ENCODE results near the gene ZC2HC1C. TPM values are rescaled to one million over a fixed set of nuclear protein-coding genes. Genes with fewer than 3 reads are reported as not detected.

Gene ZC2HC1C
- total and polyA plus RNA-seq, 2 experiments from 2014 or later, result 0.90 to 2.8 TPM

DNA sequence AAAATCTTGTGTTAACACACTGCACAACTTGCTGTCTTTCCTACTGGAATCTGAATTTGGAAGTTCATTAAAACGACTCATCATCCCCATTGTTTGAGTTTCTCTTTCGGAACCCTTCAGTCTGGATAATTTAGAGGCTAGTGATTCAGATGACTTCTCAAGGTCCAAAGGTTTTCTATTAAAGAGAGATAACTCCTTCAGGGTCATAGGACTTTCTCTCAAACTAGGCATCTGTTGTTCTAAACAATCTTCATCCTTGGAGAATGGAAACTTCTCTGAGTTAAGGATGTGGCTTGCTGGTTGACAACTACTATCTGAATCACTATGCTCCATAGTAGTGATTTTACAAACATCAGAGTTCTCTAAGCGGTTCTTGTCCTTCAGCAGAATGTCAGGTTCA, 22.5 kb upstream of the ZC2HC1C start:
- Histone ChIP-seq H2AFZ (no peak overlapping the region), H3K36me3 (ENCODE audit: insufficient read depth) (no peaks in the 10 kb centered on the region), H3K27ac (ENCODE audit: low read depth) (no peak overlapping the region), H3K4me1 (ENCODE audit: insufficient read depth) (no peaks in the 10 kb centered on the region), H3K4me3 (no peak overlapping the region), H4K20me1 (replicated peaks; ENCODE audit: insufficient read depth) (0 out of 2 replicates have a peak, but pooled peaks cover 6% of the 10 kb centered on the region), H3K79me2 (replicated peaks; ENCODE audit: insufficient read depth) (0 out of 2 replicates have a peak, but pooled peaks cover 6% of the 10 kb centered on the region), H3K27me3 (ENCODE audit: insufficient read depth) (no peaks in the 10 kb centered on the region), H3K9me2 (ENCODE audit: insufficient read depth) (no peaks in the 10 kb centered on the region), H3K4me2 (no peak overlapping the region), H3F3A (replicated peaks; ENCODE audit: low read depth) (no peaks in the 10 kb centered on the region)
- Mint-ChIP-seq H3K27me3 (ENCODE audit: insufficient read depth, low read depth, poor library complexity) (peaks cover 3% of the 10 kb centered on the region), H3K4me1 (no peaks in the 10 kb centered on the region; the same call in 2 of the 3 replicates), H3K4me3 (no peak overlapping the region), H3K27ac (no peak overlapping the region), H3K36me3 (ENCODE audit: low read depth) (no peaks in the 10 kb centered on the region), H3K9me3 (no peaks in the 10 kb centered on the region; the same call in 1 of the 3 replicates)
- no peak for TF ChIP-seq EZH2 (IDR thresholded peaks at IDR 0.05; ENCODE audit: low read depth, unreplicated experiment)
- TF ChIP-seq, protein P1, sequence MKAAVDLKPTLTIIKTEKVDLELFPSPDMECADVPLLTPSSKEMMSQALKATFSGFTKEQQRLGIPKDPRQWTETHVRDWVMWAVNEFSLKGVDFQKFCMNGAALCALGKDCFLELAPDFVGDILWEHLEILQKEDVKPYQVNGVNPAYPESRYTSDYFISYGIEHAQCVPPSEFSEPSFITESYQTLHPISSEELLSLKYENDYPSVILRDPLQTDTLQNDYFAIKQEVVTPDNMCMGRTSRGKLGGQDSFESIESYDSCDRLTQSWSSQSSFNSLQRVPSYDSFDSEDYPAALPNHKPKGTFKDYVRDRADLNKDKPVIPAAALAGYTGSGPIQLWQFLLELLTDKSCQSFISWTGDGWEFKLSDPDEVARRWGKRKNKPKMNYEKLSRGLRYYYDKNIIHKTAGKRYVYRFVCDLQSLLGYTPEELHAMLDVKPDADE (IDR thresholded peaks at IDR 0.05), result no peak
- TF ChIP-seq, protein P2, sequence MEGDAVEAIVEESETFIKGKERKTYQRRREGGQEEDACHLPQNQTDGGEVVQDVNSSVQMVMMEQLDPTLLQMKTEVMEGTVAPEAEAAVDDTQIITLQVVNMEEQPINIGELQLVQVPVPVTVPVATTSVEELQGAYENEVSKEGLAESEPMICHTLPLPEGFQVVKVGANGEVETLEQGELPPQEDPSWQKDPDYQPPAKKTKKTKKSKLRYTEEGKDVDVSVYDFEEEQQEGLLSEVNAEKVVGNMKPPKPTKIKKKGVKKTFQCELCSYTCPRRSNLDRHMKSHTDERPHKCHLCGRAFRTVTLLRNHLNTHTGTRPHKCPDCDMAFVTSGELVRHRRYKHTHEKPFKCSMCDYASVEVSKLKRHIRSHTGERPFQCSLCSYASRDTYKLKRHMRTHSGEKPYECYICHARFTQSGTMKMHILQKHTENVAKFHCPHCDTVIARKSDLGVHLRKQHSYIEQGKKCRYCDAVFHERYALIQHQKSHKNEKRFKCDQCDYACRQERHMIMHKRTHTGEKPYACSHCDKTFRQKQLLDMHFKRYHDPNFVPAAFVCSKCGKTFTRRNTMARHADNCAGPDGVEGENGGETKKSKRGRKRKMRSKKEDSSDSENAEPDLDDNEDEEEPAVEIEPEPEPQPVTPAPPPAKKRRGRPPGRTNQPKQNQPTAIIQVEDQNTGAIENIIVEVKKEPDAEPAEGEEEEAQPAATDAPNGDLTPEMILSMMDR (conservative IDR thresholded peaks at IDR 0.05; ENCODE audit: low read depth in 2 of 2), result no peak
- TF ChIP-seq, protein P3, sequence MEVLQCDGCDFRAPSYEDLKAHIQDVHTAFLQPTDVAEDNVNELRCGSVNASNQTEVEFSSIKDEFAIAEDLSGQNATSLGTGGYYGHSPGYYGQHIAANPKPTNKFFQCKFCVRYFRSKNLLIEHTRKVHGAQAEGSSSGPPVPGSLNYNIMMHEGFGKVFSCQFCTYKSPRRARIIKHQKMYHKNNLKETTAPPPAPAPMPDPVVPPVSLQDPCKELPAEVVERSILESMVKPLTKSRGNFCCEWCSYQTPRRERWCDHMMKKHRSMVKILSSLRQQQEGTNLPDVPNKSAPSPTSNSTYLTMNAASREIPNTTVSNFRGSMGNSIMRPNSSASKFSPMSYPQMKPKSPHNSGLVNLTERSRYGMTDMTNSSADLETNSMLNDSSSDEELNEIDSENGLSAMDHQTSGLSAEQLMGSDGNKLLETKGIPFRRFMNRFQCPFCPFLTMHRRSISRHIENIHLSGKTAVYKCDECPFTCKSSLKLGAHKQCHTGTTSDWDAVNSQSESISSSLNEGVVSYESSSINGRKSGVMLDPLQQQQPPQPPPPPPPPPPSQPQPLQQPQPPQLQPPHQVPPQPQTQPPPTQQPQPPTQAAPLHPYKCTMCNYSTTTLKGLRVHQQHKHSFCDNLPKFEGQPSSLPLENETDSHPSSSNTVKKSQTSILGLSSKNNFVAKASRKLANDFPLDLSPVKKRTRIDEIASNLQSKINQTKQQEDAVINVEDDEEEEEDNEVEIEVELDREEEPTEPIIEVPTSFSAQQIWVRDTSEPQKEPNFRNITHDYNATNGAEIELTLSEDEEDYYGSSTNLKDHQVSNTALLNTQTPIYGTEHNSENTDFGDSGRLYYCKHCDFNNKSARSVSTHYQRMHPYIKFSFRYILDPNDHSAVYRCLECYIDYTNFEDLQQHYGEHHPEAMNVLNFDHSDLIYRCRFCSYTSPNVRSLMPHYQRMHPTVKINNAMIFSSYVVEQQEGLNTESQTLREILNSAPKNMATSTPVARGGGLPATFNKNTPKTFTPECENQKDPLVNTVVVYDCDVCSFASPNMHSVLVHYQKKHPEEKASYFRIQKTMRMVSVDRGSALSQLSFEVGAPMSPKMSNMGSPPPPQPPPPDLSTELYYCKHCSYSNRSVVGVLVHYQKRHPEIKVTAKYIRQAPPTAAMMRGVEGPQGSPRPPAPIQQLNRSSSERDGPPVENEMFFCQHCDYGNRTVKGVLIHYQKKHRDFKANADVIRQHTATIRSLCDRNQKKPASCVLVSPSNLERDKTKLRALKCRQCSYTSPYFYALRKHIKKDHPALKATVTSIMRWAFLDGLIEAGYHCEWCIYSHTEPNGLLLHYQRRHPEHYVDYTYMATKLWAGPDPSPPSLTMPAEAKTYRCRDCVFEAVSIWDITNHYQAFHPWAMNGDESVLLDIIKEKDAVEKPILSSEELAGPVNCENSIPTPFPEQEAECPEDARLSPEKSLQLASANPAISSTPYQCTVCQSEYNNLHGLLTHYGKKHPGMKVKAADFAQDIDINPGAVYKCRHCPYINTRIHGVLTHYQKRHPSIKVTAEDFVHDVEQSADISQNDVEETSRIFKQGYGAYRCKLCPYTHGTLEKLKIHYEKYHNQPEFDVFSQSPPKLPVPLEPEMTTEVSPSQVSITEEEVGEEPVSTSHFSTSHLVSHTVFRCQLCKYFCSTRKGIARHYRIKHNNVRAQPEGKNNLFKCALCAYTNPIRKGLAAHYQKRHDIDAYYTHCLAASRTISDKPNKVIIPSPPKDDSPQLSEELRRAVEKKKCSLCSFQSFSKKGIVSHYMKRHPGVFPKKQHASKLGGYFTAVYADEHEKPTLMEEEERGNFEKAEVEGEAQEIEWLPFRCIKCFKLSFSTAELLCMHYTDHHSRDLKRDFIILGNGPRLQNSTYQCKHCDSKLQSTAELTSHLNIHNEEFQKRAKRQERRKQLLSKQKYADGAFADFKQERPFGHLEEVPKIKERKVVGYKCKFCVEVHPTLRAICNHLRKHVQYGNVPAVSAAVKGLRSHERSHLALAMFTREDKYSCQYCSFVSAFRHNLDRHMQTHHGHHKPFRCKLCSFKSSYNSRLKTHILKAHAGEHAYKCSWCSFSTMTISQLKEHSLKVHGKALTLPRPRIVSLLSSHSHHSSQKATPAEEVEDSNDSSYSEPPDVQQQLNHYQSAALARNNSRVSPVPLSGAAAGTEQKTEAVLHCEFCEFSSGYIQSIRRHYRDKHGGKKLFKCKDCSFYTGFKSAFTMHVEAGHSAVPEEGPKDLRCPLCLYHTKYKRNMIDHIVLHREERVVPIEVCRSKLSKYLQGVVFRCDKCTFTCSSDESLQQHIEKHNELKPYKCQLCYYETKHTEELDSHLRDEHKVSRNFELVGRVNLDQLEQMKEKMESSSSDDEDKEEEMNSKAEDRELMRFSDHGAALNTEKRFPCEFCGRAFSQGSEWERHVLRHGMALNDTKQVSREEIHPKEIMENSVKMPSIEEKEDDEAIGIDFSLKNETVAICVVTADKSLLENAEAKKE (CRISPR knock-in tag; IDR thresholded peaks at IDR 0.05), result no peak
- TF ChIP-seq NANOG (IDR thresholded peaks at IDR 0.05; ENCODE audit: borderline replicate concordance), result no peak
- TF ChIP-seq POLR2AphosphoS5 (IDR thresholded peaks at IDR 0.05; ENCODE audit: low read depth), result no peak
- TF ChIP-seq STAT1 (IDR thresholded peaks at IDR 0.05; ENCODE audit: unreplicated experiment), result no peak
- TF ChIP-seq EZH2phosphoT487 (IDR thresholded peaks at IDR 0.05; ENCODE audit: unreplicated experiment), result no peak
- TF ChIP-seq, protein P4, sequence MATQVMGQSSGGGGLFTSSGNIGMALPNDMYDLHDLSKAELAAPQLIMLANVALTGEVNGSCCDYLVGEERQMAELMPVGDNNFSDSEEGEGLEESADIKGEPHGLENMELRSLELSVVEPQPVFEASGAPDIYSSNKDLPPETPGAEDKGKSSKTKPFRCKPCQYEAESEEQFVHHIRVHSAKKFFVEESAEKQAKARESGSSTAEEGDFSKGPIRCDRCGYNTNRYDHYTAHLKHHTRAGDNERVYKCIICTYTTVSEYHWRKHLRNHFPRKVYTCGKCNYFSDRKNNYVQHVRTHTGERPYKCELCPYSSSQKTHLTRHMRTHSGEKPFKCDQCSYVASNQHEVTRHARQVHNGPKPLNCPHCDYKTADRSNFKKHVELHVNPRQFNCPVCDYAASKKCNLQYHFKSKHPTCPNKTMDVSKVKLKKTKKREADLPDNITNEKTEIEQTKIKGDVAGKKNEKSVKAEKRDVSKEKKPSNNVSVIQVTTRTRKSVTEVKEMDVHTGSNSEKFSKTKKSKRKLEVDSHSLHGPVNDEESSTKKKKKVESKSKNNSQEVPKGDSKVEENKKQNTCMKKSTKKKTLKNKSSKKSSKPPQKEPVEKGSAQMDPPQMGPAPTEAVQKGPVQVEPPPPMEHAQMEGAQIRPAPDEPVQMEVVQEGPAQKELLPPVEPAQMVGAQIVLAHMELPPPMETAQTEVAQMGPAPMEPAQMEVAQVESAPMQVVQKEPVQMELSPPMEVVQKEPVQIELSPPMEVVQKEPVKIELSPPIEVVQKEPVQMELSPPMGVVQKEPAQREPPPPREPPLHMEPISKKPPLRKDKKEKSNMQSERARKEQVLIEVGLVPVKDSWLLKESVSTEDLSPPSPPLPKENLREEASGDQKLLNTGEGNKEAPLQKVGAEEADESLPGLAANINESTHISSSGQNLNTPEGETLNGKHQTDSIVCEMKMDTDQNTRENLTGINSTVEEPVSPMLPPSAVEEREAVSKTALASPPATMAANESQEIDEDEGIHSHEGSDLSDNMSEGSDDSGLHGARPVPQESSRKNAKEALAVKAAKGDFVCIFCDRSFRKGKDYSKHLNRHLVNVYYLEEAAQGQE (IDR thresholded peaks at IDR 0.05; ENCODE audit: unreplicated experiment), result no peak
- no peak for TF ChIP-seq ZNF331 (CRISPR knock-in tag; IDR thresholded peaks at IDR 0.05; ENCODE audit: low read depth)
- no peak for TF ChIP-seq ZNF114 (CRISPR knock-in tag; IDR thresholded peaks at IDR 0.05)
- TF ChIP-seq JUNB (IDR thresholded peaks at IDR 0.05; ENCODE audit: unreplicated experiment), result no peak
- no peak for TF ChIP-seq CREB1 (CRISPR knock-in tag; IDR thresholded peaks at IDR 0.05; ENCODE audit: low read depth)
- no peak for DNase-seq (ENCODE audit: low spot score)
- no peak for ATAC-seq
